Fibroblast of lung (primary cell): ENCODE measurements around the gene SCYGR6. TPM values are rescaled to one million over a fixed set of nuclear protein-coding genes. Genes with fewer than 3 reads are reported as not detected.
A peak's percentile ranks its signal among the peaks of the same experiment; 100 is the strongest.

ENCODE experiments used
- DNase-seq, 2 donors: peaks; one replicate each; pipeline versions ENCODE4 v3.0.0 to v3.0.0-alpha.2; 2010; ENCODE audit warnings: low read depth in 2 of 2
- H2AFZ ChIP-seq: 2 replicates; pipeline ENCODE4 v1.5.1; 2012; ENCODE audit warnings: low read length, control low read depth, inconsistent platforms
- H3K27ac ChIP-seq: 2 replicates; pipeline ENCODE4 v1.5.1; 2011; ENCODE audit warnings: low read length, control low read depth; ENCODE audit not compliant: insufficient read depth
- H3K27me3 ChIP-seq: 2 replicates; pipeline ENCODE4 v1.5.1; 2011; ENCODE audit warnings: mild to moderate bottlenecking, low read length; ENCODE audit not compliant: control insufficient read depth, insufficient read depth
- H3K36me3 ChIP-seq: 2 replicates; pipeline ENCODE4 v1.5.1; 2011; ENCODE audit warnings: low read length; ENCODE audit not compliant: control insufficient read depth, insufficient read depth
- H3K4me1 ChIP-seq: 2 replicates; pipeline ENCODE4 v1.5.1; 2011; ENCODE audit warnings: low read length; ENCODE audit not compliant: control insufficient read depth, insufficient read depth; ENCODE audit errors: extremely low read depth
- H3K4me2 ChIP-seq: 2 replicates; pipeline ENCODE4 v1.5.1; 2011; ENCODE audit warnings: low read length, control low read depth; ENCODE audit not compliant: insufficient read depth; ENCODE audit errors: extremely low read depth
- H3K4me3 ChIP-seq, 4 experiments: fragments of 200-600 bp in 1 of 4; sonication (generic) in 1 of 4; replicated peaks in 1 of 4; 2 replicates each; pipeline ENCODE4 v1.5.1; 2011 to 2016; ENCODE audit warnings: low read length in 4 of 4, low read depth in 3 of 4, mild to moderate bottlenecking in 3 of 4, control low read depth in 2 of 4, inconsistent platforms in 1 of 4, mixed read lengths in 1 of 4; ENCODE audit not compliant: insufficient read depth in 1 of 4; ENCODE audit errors: control extremely low read depth in 1 of 4
- H3K79me2 ChIP-seq: 2 replicates; pipeline ENCODE4 v1.5.1; 2012; ENCODE audit warnings: mild to moderate bottlenecking, low read length, inconsistent platforms; ENCODE audit not compliant: control insufficient read depth, insufficient read depth
- H3K9ac ChIP-seq: 2 replicates; pipeline ENCODE4 v1.5.1; 2011; ENCODE audit warnings: mild to moderate bottlenecking, low read length, control low read depth; ENCODE audit not compliant: insufficient read depth
- H3K9me3 ChIP-seq: 2 replicates; pipeline ENCODE4 v1.5.1; 2012; ENCODE audit warnings: low read depth, low read length; ENCODE audit not compliant: control insufficient read depth, insufficient read depth
- H4K20me1 ChIP-seq: 2 replicates; pipeline ENCODE4 v1.5.1; 2011; ENCODE audit warnings: low read length; ENCODE audit not compliant: control insufficient read depth, insufficient read depth; ENCODE audit errors: extremely low read depth
- EZH2 ChIP-seq: IDR thresholded peaks from 2 replicates; pipeline ENCODE4 v1.5.1; 2012; ENCODE audit warnings: low read length, control low read depth, mild to moderate bottlenecking; ENCODE audit errors: missing control alignments
- polyA plus RNA-seq, 2 donors: library from polyadenylated mRNA; depleted of rRNA in 1 of 2; stranded (reverse) in 1 of 2; unstranded in 1 of 2; fragments of >200 nt; gene quantifications; 2 replicates each; pipeline ENCODE4 v1.2.1, GENCODE V29; 2011 to 2012; ENCODE audit warnings: missing spikeins in 1 of 2
- total RNA-seq: library from RNA; depleted of rRNA; stranded (reverse); fragments of >200 nt; gene quantifications from 2 replicates; pipeline ENCODE4 v1.2.1, GENCODE V29; 2014
- TF ChIP-seq, protein P1 (sequence below), 2 donors: IDR thresholded peaks in 1 of 2; conservative IDR thresholded peaks in 1 of 2; 1 replicate in 1 of 2; 2 replicates in 1 of 2; pipeline ENCODE4 v1.5.1; 2011 to 2012; ENCODE audit warnings: low read length in 2 of 2, control low read depth in 1 of 2, inconsistent platforms in 1 of 2, low read depth in 1 of 2, mild to moderate bottlenecking in 1 of 2

SCYGR6 gene
- total and polyA plus RNA-seq, 2 donors (not counting 1 experiment from before 2014, with no cell fraction given), result not detected

DNA sequence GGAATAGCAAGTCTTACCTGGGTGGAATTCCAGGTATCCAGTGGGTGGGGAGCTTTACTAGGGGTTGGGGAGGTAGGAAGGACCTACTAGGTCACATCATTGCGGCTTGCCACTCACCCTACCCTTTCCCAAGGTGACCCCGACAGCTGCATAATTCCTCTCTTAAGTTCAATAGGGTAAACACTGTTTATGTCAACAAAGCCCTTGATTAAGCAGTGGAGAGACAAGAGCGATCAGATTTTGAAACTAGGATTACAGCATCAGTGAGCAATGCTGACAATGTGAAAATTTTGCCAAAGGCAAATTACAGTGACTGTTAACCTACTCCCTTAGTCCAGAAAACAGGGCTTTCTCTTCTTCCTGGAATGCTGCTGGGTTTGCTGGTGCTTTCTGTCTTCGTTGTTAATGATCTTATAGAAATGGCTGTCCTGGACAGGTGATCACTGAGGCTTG is 21.3 kb downstream of the SCYGR6 start:
- no peaks in the 10 kb centered on the region for H3K9me3 ChIP-seq
- H3K79me2 ChIP-seq, result no peaks in the 10 kb centered on the region
- H3K27me3 ChIP-seq, result no peaks in the 10 kb centered on the region
- H3K36me3 ChIP-seq, result no peaks in the 10 kb centered on the region
- H3K27ac ChIP-seq, result no peak overlapping the region
- TF ChIP-seq, protein P1, sequence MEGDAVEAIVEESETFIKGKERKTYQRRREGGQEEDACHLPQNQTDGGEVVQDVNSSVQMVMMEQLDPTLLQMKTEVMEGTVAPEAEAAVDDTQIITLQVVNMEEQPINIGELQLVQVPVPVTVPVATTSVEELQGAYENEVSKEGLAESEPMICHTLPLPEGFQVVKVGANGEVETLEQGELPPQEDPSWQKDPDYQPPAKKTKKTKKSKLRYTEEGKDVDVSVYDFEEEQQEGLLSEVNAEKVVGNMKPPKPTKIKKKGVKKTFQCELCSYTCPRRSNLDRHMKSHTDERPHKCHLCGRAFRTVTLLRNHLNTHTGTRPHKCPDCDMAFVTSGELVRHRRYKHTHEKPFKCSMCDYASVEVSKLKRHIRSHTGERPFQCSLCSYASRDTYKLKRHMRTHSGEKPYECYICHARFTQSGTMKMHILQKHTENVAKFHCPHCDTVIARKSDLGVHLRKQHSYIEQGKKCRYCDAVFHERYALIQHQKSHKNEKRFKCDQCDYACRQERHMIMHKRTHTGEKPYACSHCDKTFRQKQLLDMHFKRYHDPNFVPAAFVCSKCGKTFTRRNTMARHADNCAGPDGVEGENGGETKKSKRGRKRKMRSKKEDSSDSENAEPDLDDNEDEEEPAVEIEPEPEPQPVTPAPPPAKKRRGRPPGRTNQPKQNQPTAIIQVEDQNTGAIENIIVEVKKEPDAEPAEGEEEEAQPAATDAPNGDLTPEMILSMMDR (conservative IDR thresholded peaks at IDR 0.05 in 1 of 2, IDR thresholded peaks at IDR 0.05 in 1 of 2; ENCODE audit: low read depth in 1 of 2, low read length in 2 of 2), result no peak
- no peak for TF ChIP-seq EZH2
- H2AFZ ChIP-seq, result no peak overlapping the region
- no peak overlapping the region for H3K4me2 ChIP-seq
- DNase-seq, result peak; percentile 29 to 31
- no peak overlapping the region for H3K9ac ChIP-seq
- H3K4me3 ChIP-seq, result no peak overlapping the region
- H4K20me1 ChIP-seq, result no peaks in the 10 kb centered on the region
- no peaks in the 10 kb centered on the region for H3K4me1 ChIP-seq

DNA sequence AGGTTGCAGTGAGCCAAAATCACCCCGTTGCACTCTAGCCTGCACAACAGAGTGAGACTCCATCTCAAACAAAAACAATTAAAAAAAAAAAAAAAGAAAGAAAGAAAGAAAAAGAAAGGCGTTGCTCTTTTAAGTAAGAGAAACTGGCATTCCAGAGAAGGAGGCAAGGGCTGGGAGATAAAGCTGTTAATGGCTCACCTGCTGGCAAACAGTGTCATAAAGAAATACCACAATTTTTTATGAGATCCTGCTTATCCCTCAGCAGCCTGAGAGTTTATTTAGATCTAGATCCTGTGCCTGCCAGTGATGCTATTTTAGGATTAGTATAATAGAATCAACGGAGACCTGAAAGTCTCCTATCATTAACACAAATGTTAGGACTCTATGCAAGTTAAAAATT is 23.0 kb downstream of the SCYGR6 start:
- H3K36me3 ChIP-seq, result no peaks in the 10 kb centered on the region
- no peak overlapping the region for H3K4me3 ChIP-seq
- no peak overlapping the region for H3K4me2 ChIP-seq
- no peaks in the 10 kb centered on the region for H3K79me2 ChIP-seq
- no peak for DNase-seq
- no peaks in the 10 kb centered on the region for H3K27me3 ChIP-seq
- H3K27ac ChIP-seq, result no peak overlapping the region
- H2AFZ ChIP-seq, result no peak overlapping the region
- no peaks in the 10 kb centered on the region for H4K20me1 ChIP-seq
- no peak overlapping the region for H3K9ac ChIP-seq
- no peak for TF ChIP-seq EZH2
- TF ChIP-seq, protein P1 (conservative IDR thresholded peaks at IDR 0.05 in 1 of 2, IDR thresholded peaks at IDR 0.05 in 1 of 2; ENCODE audit: low read depth in 1 of 2, low read length in 2 of 2), result no peak
- no peaks in the 10 kb centered on the region for H3K9me3 ChIP-seq
- no peaks in the 10 kb centered on the region for H3K4me1 ChIP-seq

DNA sequence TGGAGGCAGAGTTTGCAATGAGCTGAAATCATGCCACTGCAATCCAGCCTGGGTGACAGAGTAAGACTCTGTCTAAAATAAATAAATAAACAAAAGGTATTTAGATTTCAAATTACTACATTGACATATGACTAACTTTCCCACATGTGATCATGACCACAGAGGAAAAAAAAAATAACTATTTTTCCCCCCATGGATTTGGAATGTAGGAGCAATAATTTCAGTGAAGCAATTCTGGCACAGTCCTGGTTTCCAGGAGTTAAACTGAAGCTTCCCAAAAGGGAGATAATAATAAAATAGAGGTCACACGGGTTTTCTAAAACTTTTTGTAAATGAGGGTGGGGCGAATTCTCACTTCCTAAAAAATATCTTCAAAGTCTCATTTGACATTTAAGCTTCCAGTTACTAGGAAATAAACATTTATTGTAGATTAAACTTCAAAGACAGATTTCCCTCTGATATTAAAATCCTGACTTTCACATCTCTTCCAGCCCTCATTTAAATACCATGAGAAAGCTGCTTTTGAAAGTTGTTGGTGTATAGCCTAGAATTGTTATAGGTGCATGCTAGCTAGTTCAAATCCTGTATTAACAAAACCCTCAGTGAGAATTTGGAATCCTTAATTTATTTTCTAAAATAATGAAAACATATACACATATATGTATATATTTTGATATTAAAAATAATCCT is 27.4 kb downstream of the SCYGR6 start:
- no peak for DNase-seq
- Histone ChIP-seq H2AFZ (no peak overlapping the region), H3K27me3 (no peaks in the 10 kb centered on the region), H3K79me2 (no peaks in the 10 kb centered on the region), H3K4me1 (no peaks in the 10 kb centered on the region), H3K4me2 (no peak overlapping the region), H3K4me3 (no peak overlapping the region), H3K27ac (no peak overlapping the region), H4K20me1 (no peaks in the 10 kb centered on the region), H3K36me3 (no peaks in the 10 kb centered on the region), H3K9me3 (no peaks in the 10 kb centered on the region), H3K9ac (no peak overlapping the region)
- TF ChIP-seq, protein P1 (conservative IDR thresholded peaks at IDR 0.05 in 1 of 2, IDR thresholded peaks at IDR 0.05 in 1 of 2; ENCODE audit: low read depth in 1 of 2, low read length in 2 of 2), result no peak
- no peak for TF ChIP-seq EZH2
